Measurements from ENCODE around the gene BEND7.
"Not testable (repeated sequence)": the region's sequence is repeated elsewhere in the genome, so short reads cannot be mapped to it uniquely, and the experiment has no call there.

BEND7 gene

DNA sequence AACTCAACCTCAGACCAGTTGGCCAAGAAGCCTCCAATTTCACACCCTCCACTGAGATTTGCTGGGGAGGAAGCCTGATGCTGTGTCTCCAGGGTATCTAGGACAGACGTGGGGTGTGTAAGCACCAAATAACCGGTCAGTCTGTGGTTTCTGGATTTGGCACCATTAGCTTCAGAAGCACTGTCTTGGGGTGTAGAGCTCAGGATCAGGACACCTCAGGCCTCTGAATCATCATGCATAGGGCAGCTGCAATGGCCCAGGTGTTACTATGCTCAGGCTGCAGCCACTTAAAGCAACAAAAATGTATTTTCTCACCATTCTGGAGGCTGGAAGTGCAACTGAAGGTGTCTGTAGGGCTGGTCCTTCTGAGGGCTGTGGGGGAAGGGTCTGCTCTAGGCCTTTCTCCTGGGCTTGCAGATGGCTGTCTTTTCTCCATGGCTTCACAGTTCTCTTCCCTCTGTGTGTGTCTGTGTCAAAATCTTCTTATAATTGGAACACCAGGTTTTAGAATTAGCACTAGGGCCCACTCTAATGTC is 107.4 kb downstream of the BEND7 start:
- DNase-seq (ENCODE audit: insufficient read length, low spot score) (no peak), FAIRE-seq (no peak)
- TF ChIP-seq POLR2AphosphoS5 (IDR thresholded peaks at IDR 0.05; ENCODE audit: low read depth, low read length) (no peak), POU2F2 (IDR thresholded peaks at IDR 0.05; ENCODE audit: low read depth, low read length) (no peak), POLR2A (IDR thresholded peaks at IDR 0.05; ENCODE audit: low read depth, low read length) (no peak), SPI1 (IDR thresholded peaks at IDR 0.05; ENCODE audit: low read depth, low read length) (no peak), PAX5 (IDR thresholded peaks at IDR 0.05; ENCODE audit: insufficient read depth, low read length, severe bottlenecking) (no peak), TAF1 (IDR thresholded peaks at IDR 0.05; ENCODE audit: low read depth, low read length) (no peak)

DNA sequence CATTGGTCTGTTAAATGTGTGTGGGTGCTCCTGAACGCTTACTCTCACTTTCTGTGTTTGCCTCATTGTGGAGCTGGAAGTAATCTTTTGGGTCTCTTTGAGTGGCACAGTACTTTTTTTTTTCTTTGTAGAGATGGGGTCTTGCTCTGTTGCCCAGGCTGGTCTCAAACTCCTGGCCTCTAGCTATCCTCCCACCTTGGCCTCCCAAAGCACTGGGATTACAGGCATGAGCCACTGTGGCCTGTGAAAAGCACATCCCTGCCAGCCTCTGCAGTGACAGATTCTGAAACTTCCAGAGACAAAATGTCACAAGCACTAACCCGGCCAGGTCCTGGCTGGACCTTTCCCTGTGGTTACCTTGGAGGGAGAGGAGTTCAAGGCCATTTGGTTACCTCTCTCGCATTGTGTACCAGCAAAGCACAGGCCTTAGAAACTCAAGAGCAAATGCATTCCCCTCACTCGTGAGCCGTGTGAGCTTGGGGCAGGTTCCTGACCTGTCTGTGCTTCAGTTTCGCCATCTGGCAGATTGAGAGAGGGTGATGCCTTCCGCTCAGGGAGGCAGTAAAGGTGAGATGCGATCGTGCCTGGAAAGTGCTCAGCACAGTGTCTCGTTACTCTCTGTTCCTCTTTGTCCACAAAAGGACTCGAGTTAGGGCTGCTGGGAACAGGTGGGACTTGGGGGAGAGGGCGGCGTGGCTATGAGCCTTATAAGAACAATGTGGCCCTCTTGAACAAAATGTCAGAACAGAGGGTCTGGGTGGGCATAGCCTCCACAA is 108.1 kb downstream of the BEND7 start:
- DNase-seq (ENCODE audit: insufficient read length, low spot score) (no peak), FAIRE-seq (peak; percentile 26)
- TF ChIP-seq POU2F2 (IDR thresholded peaks at IDR 0.05; ENCODE audit: low read depth, low read length), result no peak
- no peak for TF ChIP-seq SPI1 (IDR thresholded peaks at IDR 0.05; ENCODE audit: low read depth, low read length)
- no peak for TF ChIP-seq TAF1 (IDR thresholded peaks at IDR 0.05; ENCODE audit: low read depth, low read length)
- TF ChIP-seq POLR2AphosphoS5 (IDR thresholded peaks at IDR 0.05; ENCODE audit: low read depth, low read length), result no peak
- TF ChIP-seq POLR2A (IDR thresholded peaks at IDR 0.05; ENCODE audit: low read depth, low read length), result no peak
- TF ChIP-seq PAX5 (IDR thresholded peaks at IDR 0.05; ENCODE audit: insufficient read depth, low read length, severe bottlenecking), result no peak

DNA sequence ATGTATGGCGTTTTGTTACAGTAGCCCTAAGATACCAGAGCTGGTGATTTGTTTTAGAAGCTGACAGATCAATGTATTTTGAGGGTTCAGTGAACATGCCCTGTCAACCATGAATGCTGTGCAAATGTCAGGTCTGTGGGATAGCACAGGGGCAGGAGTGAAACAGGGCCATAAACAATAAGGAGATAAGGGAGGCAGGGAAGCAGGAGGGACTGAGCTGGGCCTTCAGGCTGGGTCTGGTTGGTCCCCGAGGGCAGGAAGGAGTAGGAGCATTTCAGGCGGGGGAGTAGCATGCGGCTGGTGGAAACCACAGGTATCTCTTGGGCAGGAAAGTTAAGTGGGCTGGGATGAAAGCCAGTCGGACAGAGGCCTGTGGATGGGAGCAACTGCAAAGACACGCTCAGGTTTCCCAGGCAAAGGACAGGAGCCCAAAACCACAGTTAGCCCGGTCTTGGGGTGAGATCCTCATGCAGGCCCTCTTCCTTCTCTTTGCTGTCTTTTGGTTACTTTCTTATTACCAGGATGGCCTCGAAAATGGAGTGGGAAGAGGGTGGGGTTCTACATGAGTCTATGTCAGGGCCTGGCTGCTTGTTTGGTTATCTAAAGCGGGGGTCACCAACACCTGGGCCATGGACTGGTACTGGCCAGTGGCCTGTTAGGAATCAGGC is 111.2 kb downstream of the BEND7 start:
- DNase-seq (ENCODE audit: insufficient read length, low spot score) (no peak), FAIRE-seq (peak; percentile 60)

DNA sequence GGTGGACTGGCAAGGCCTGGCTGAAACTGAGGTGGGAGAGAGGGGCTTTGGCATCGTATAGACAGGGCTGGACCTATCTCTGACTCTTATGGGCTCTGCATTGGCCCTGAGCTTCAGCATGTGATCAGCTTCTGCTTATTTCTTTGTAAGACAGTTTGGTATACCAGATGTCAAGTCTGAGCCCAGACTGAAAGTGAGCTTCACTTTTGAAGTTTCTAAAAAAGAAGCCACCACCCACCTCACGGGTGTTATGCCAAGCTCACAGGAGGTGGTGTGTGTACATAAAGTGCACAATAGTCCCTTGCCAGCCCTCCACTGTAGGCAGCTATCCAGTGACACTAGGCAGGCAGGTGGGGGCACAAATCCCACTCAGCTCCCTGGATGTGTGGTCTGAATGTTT is 112.1 kb downstream of the BEND7 start:
- TF ChIP-seq PAX5 (IDR thresholded peaks at IDR 0.05; ENCODE audit: insufficient read depth, low read length, severe bottlenecking), result no peak
- no peak for TF ChIP-seq POLR2A (IDR thresholded peaks at IDR 0.05; ENCODE audit: low read depth, low read length)
- TF ChIP-seq POU2F2 (IDR thresholded peaks at IDR 0.05; ENCODE audit: low read depth, low read length), result no peak
- TF ChIP-seq POLR2AphosphoS5 (IDR thresholded peaks at IDR 0.05; ENCODE audit: low read depth, low read length), result no peak
- TF ChIP-seq SPI1 (IDR thresholded peaks at IDR 0.05; ENCODE audit: low read depth, low read length), result no peak
- no peak for TF ChIP-seq TAF1 (IDR thresholded peaks at IDR 0.05; ENCODE audit: low read depth, low read length)
- no peak for DNase-seq (ENCODE audit: insufficient read length, low spot score)
- no peak for FAIRE-seq

More for the DNA sequence above, 111.2 kb downstream of the BEND7 start:
- no peak for TF ChIP-seq PAX5 (IDR thresholded peaks at IDR 0.05; ENCODE audit: insufficient read depth, low read length, severe bottlenecking)

DNA sequence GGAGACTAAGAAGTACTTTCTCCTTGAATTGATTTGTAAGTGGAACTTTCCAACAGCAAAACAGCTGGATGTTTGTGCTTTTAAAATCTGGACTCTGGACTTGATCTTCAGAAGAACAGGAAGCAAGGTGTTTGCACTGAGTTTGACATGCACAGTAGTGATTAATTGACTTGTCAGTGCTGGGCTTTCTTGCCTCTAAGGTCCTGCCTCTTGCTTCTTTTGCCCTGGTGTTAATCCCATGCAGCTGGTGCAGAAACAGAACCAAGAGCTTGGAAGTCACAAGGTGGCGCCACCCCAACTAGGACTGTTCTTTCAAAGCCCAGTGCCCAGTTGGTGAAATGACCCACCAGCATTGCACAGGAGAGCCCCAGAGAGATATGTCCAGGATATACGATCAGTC is 114.0 kb downstream of the BEND7 start:
- no peak for DNase-seq (ENCODE audit: insufficient read length, low spot score)
- no peak for FAIRE-seq
- TF ChIP-seq POLR2A (IDR thresholded peaks at IDR 0.05; ENCODE audit: low read depth, low read length) (no peak), POU2F2 (IDR thresholded peaks at IDR 0.05; ENCODE audit: low read depth, low read length) (no peak), SPI1 (IDR thresholded peaks at IDR 0.05; ENCODE audit: low read depth, low read length) (no peak), TAF1 (IDR thresholded peaks at IDR 0.05; ENCODE audit: low read depth, low read length) (no peak), PAX5 (IDR thresholded peaks at IDR 0.05; ENCODE audit: insufficient read depth, low read length, severe bottlenecking) (no peak), POLR2AphosphoS5 (IDR thresholded peaks at IDR 0.05; ENCODE audit: low read depth, low read length) (no peak)

DNA sequence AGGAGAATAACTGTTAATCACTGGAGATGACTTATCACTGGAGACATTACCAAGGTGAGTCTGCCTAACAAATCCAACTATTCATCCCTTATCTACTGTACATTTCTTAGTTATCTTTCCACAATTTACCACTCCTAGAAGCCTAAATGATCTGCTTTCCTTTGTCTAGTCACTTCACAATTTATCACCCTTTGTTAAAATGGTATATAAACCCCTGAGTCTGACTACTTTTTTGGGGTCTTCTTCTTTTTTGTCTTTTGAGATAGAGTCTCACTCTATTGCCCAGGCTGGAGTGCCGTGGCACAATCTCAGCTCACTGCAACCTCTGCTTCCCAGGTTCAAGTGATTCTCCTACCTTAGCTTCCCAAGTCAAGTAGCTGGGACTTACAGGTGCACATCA is 114.7 kb downstream of the BEND7 start:
- FAIRE-seq (no peak), DNase-seq (ENCODE audit: insufficient read length, low spot score) (no peak)
- TF ChIP-seq TAF1 (IDR thresholded peaks at IDR 0.05; ENCODE audit: low read depth, low read length) (no peak), PAX5 (IDR thresholded peaks at IDR 0.05; ENCODE audit: insufficient read depth, low read length, severe bottlenecking) (no peak), SPI1 (IDR thresholded peaks at IDR 0.05; ENCODE audit: low read depth, low read length) (no peak), POLR2AphosphoS5 (IDR thresholded peaks at IDR 0.05; ENCODE audit: low read depth, low read length) (no peak), POLR2A (IDR thresholded peaks at IDR 0.05; ENCODE audit: low read depth, low read length) (no peak), POU2F2 (IDR thresholded peaks at IDR 0.05; ENCODE audit: low read depth, low read length) (no peak)

DNA sequence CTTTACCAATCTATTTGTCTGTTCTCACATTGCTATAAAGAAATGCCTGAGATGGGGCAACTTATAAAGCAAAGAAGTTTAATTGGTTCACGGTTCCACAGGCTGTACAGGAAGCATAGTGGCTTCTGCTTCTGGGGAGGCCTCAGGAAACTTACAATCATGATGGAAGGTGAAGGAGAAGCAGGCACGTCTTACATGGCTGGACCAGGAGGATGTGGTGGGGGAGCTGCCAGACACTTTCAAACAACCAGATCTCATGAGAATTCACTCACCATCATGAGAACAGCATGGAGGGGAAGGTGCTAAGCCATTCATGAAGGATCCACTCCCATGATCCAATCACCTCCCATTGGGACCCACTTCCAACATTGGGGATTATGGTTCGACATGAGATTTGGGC is 115.9 kb downstream of the BEND7 start:
- FAIRE-seq (no peak), DNase-seq (ENCODE audit: insufficient read length, low spot score) (no peak)

DNA sequence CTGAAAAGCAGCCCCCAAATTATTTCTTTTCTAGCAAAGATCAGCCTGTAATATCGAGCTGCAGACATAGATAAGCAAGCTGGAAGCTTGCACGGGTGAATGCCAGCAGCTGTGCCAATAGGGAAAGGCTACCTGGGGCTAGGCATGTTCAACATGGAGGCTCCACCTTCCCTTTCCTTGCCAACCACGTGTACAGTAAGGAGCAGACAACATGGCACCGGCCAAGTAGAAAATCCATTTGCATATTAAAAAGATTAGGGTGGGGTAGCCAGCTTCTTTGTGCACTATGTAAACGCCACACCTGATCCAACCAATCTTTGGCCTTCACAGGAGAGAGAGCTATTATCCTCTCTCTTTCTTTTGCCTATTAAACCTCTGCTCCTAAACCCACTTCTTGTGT is 124.0 kb downstream of the BEND7 start:
- DNase-seq (ENCODE audit: insufficient read length, low spot score) (no peak), FAIRE-seq (no peak)
- TF ChIP-seq TAF1 (IDR thresholded peaks at IDR 0.05; ENCODE audit: low read depth, low read length) (no peak), POLR2A (IDR thresholded peaks at IDR 0.05; ENCODE audit: low read depth, low read length) (no peak), POU2F2 (IDR thresholded peaks at IDR 0.05; ENCODE audit: low read depth, low read length) (no peak), PAX5 (IDR thresholded peaks at IDR 0.05; ENCODE audit: insufficient read depth, low read length, severe bottlenecking) (no peak), SPI1 (IDR thresholded peaks at IDR 0.05; ENCODE audit: low read depth, low read length) (no peak), POLR2AphosphoS5 (IDR thresholded peaks at IDR 0.05; ENCODE audit: low read depth, low read length) (no peak)

More for the DNA sequence above, 115.9 kb downstream of the BEND7 start:
- TF ChIP-seq POLR2AphosphoS5 (IDR thresholded peaks at IDR 0.05; ENCODE audit: low read depth, low read length), result no peak
- TF ChIP-seq POLR2A (IDR thresholded peaks at IDR 0.05; ENCODE audit: low read depth, low read length), result no peak
- no peak for TF ChIP-seq TAF1 (IDR thresholded peaks at IDR 0.05; ENCODE audit: low read depth, low read length)
- TF ChIP-seq POU2F2 (IDR thresholded peaks at IDR 0.05; ENCODE audit: low read depth, low read length), result no peak
- TF ChIP-seq PAX5 (IDR thresholded peaks at IDR 0.05; ENCODE audit: insufficient read depth, low read length, severe bottlenecking), result no peak
- no peak for TF ChIP-seq SPI1 (IDR thresholded peaks at IDR 0.05; ENCODE audit: low read depth, low read length)

DNA sequence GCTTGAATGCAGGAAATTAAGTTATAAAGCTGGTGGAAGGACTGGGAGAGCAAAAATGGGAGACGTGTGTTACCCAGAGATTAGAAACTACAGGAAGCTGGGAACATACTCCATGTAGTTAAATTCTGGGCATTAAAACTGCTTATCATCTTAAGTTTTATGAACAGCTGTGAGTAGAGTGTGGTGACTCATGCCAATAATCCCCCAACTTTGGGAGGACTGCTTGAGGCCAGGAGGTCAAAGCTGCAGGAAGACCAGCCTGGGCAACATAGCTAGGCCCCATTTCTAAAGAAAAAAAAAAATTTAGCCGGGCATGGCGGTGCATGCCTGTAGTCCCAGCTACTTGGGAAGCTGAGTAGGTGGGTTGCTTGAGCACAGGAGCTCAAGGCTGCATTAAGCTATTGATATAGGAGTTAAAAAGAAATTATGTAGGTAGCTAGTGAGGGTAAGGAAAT is 124.5 kb downstream of the BEND7 start:
- DNase-seq (ENCODE audit: insufficient read length, low spot score), result no peak

DNA sequence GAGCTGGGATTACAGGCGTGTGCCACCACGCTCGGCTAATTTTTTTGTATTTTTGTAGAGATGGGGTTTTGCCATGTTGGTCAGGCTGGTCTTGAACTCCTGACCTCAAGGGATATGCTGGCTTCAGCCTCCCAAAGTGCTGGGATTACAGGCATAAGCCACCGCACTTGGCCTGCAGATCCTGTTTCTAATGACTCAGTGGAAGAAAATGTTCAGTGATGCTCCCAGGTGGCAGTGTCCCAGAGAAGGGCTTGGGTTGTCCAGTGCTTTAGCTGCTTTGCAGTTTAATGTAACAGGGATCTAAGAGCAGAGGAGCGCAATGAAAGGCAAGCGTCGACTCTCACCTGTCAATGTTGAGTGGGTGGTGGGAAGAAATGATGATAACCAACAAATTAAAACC is 125.4 kb downstream of the BEND7 start:
- FAIRE-seq; DNase-seq (ENCODE audit: insufficient read length, low spot score): not testable (repeated sequence)

More for the DNA sequence above, 124.5 kb downstream of the BEND7 start:
- no peak for FAIRE-seq
- TF ChIP-seq TAF1 (IDR thresholded peaks at IDR 0.05; ENCODE audit: low read depth, low read length), result no peak
- no peak for TF ChIP-seq POU2F2 (IDR thresholded peaks at IDR 0.05; ENCODE audit: low read depth, low read length)
- no peak for TF ChIP-seq SPI1 (IDR thresholded peaks at IDR 0.05; ENCODE audit: low read depth, low read length)
- no peak for TF ChIP-seq PAX5 (IDR thresholded peaks at IDR 0.05; ENCODE audit: insufficient read depth, low read length, severe bottlenecking)
- TF ChIP-seq POLR2AphosphoS5 (IDR thresholded peaks at IDR 0.05; ENCODE audit: low read depth, low read length), result no peak
- TF ChIP-seq POLR2A (IDR thresholded peaks at IDR 0.05; ENCODE audit: low read depth, low read length), result no peak
